Activated naive CD8-positive, alpha-beta T cell (primary cell): Measurements from ENCODE around the gene NKX1-1.

Experiments
- H3K27ac Mint-ChIP-seq: one replicate; pipeline ENCODE4 v1.8.0; 2021; ENCODE audit warnings: mixed read lengths
- H3K27me3 Mint-ChIP-seq: one replicate; pipeline ENCODE4 v1.8.0; 2021; ENCODE audit warnings: mixed read lengths
- H3K36me3 Mint-ChIP-seq: one replicate; pipeline ENCODE4 v1.8.0; 2021; ENCODE audit warnings: mixed read lengths
- H3K4me1 Mint-ChIP-seq: one replicate; pipeline ENCODE4 v1.8.0; 2021; ENCODE audit warnings: low read depth, mixed read lengths
- H3K4me3 Mint-ChIP-seq: one replicate; pipeline ENCODE4 v1.8.0; 2021; ENCODE audit warnings: mild to moderate bottlenecking, mixed read lengths
- H3K9me3 Mint-ChIP-seq: one replicate; pipeline ENCODE4 v1.8.0; 2021; ENCODE audit warnings: low read depth, mixed read lengths

NKX1-1 gene

DNA sequence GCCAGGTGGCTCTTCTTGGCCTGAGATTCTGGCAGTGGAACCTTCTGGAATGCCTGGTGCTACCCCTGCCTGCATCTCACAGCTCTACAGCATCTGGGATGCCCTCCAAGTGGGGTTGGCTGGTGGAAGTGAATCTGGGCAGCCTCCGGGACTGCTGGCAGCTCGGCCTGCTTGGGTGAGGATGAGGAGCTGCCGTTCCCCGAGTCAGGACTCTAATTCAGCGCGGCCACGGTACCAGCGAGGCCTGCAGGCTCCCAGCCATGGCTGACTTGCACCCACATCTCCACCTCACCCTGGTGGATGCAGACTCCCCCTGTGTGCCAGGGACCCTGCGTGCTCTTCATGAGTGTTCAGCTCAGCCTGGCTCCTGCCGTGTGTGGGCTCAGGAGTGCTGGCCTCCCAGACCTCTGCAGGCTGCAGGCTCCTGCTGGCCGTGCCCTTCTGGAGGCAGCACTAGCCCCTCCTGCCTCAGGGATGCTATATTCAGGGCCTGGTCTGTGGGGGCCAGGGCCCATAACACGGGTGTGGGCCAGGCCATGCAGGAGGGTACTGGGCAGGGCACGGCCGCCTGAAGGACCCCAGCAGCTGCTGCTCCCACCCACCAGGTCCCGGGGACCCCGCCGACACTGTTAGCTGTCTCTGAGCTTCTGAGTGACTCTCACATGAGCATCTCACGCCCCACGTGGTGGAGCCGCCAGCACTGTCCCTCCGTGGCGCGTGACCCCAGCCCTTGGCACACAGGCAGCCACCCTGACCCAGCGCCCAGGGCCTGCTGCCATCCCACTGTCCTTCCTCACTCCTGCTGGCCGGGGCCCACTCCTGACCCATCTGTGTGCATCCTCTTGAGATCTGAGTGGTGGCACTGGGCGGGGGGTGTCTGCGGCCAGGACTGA, 48.6 kb downstream of the NKX1-1 start:
- Mint-ChIP-seq H3K27me3 (no peaks in the 10 kb centered on the region), H3K27ac (no peak overlapping the region), H3K4me3 (no peak overlapping the region)

GRCh38 chr4:1356181-1356998, 49.9 kb downstream of the NKX1-1 start:
- Mint-ChIP-seq H3K4me1 (peaks cover 9% of the 10 kb centered on the region), H3K27me3 (no peaks in the 10 kb centered on the region), H3K9me3 (no peaks in the 10 kb centered on the region), H3K27ac (no peak overlapping the region), H3K4me3 (no peak overlapping the region), H3K36me3 (no peaks in the 10 kb centered on the region)

More for the DNA sequence above, 48.6 kb downstream of the NKX1-1 start:
- peaks cover 2% of the 10 kb centered on the region for H3K36me3 Mint-ChIP-seq
- H3K9me3 Mint-ChIP-seq = no peaks in the 10 kb centered on the region
- peaks cover 2% of the 10 kb centered on the region for H3K4me1 Mint-ChIP-seq

- H3K4me3 Mint-ChIP-seq = no peak overlapping the region
- no peaks in the 10 kb centered on the region for H3K27me3 Mint-ChIP-seq
- H3K27ac Mint-ChIP-seq = no peak overlapping the region
- peaks cover 9% of the 10 kb centered on the region for H3K4me1 Mint-ChIP-seq
- H3K36me3 Mint-ChIP-seq = no peaks in the 10 kb centered on the region
- no peaks in the 10 kb centered on the region for H3K9me3 Mint-ChIP-seq
Measured at GRCh38 chr4:1355378-1355777, 50.9 kb downstream of the NKX1-1 start.

GRCh38 chr4:1354983-1355275, 51.3 kb downstream of the NKX1-1 start:
- H3K27me3 Mint-ChIP-seq = no peaks in the 10 kb centered on the region
- H3K4me3 Mint-ChIP-seq = no peak overlapping the region
- no peaks in the 10 kb centered on the region for H3K9me3 Mint-ChIP-seq
- H3K27ac Mint-ChIP-seq = no peak overlapping the region
- peaks cover 9% of the 10 kb centered on the region for H3K4me1 Mint-ChIP-seq
- H3K36me3 Mint-ChIP-seq = no peaks in the 10 kb centered on the region

- no peaks in the 10 kb centered on the region for H3K36me3 Mint-ChIP-seq
- no peak overlapping the region for H3K4me3 Mint-ChIP-seq
- H3K27me3 Mint-ChIP-seq = no peaks in the 10 kb centered on the region
- H3K4me1 Mint-ChIP-seq = peaks cover 9% of the 10 kb centered on the region
- no peaks in the 10 kb centered on the region for H3K9me3 Mint-ChIP-seq
- H3K27ac Mint-ChIP-seq = no peak overlapping the region
Measured at GRCh38 chr4:1354136-1354982, 51.9 kb downstream of the NKX1-1 start.

- Mint-ChIP-seq H3K36me3 (no peaks in the 10 kb centered on the region), H3K9me3 (no peaks in the 10 kb centered on the region), H3K4me3 (no peak overlapping the region), H3K4me1 (peaks cover 17% of the 10 kb centered on the region), H3K27ac (no peak overlapping the region), H3K27me3 (no peaks in the 10 kb centered on the region)
Measured at GRCh38 chr4:1353186-1354055, 52.8 kb downstream of the NKX1-1 start.
